GM12874 (cell line): Measurements from ENCODE around the gene OBSL1.

ENCODE experiments used
- CTCF ChIP-seq: IDR thresholded peaks from 2 replicates; pipeline ENCODE4 v1.5.1; 2011; ENCODE audit warnings: low read depth, mild to moderate bottlenecking, control low read depth, low read length, moderate library complexity; ENCODE audit not compliant: insufficient read depth

OBSL1 gene

GRCh38 chr2:219515874-219516629 lies 55.3 kb downstream of the OBSL1 start:
- no peak for TF ChIP-seq CTCF

DNA sequence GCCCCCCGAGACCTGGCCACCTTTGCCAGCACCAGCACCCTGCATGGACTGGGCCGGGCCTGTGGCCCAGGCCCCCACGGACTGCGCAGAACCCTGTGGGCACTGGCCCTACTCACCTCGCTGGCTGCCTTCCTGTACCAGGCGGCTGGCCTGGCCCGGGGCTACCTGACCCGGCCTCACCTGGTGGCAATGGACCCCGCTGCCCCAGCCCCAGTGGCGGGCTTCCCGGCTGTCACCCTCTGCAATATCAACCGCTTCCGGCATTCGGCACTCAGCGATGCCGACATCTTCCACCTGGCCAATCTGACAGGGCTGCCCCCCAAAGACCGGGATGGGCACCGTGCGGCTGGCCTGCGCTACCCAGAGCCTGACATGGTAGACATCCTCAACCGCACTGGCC lies 56.5 kb downstream of the OBSL1 start:
- no peak for TF ChIP-seq CTCF

DNA sequence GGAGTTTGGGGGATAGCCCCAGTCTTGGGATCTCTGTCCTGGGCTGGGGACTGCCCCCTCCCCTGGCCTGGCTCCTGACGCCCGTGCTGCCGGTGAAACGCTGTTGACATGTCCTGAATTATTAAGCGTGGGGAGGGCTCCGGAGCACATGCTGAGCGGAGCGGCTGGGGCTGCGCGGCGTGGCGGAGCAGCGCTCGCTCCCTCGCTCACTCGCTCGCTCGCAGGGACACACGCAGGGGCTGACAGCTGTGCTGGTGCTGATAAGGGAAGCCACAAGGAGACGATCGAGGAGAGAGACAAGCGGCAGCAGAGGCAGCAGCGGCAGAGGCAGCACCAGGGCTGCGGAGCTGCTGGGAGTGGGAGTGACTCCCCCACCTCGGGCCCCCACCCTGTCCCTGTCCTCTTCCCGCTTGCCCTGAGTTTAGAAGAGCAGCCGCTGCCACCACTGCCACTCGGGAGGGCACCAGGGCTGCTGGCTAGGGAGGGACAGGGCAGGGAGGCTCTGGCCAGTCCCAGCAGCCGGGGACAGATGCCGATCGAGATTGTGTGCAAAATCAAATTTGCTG lies 57.1 kb downstream of the OBSL1 start, which contains the start of gene ASIC4:
ASIC4 (plus strand) TSS at position 287 of the 566 bp plus-strand sequence; CDS start at position 530, 243 bp downstream.
- no peak for TF ChIP-seq CTCF

- TF ChIP-seq CTCF: no peak
These were observed 57.6 kb downstream of the OBSL1 start for GRCh38 chr2:219513787-219514186.

- no peak for TF ChIP-seq CTCF
These were observed 58.7 kb downstream of the OBSL1 start for GRCh38 chr2:219512524-219513216.

GRCh38 chr2:219511547-219512325 lies 59.6 kb downstream of the OBSL1 start:
- TF ChIP-seq CTCF: no peak
